Measurements from ENCODE around the gene PHF21A.

- TF ChIP-seq POLR2AphosphoS5 (IDR thresholded peaks at IDR 0.05; ENCODE audit: borderline replicate concordance, low read depth, low read length), result no peak
- TF ChIP-seq EZH2 (IDR thresholded peaks at IDR 0.05), result no peak
Measured at GRCh38 chr11:46134540-46134939, 13.3 kb upstream of the PHF21A start.
